DOHH2 (cell line): ENCODE measurements around the gene GBE1.

Experiments used
- H3F3A ChIP-seq: fragments of 200-600 bp; sonication (generic), shearing (Covaris generic); 2 replicates; pipeline ENCODE4 v1.6.0; 2016; ENCODE audit warnings: antibody characterized with exemption, mild to moderate bottlenecking; ENCODE audit not compliant: control insufficient read depth, insufficient read depth
- H3K27ac ChIP-seq: fragments of 200-600 bp; sonication (generic); 2 replicates; pipeline ENCODE4 v1.5.1; 2014; ENCODE audit warnings: low read depth, mild to moderate bottlenecking, low read length, moderate library complexity
- H3K27me3 ChIP-seq: fragments of 200-600 bp; sonication (generic); 2 replicates; pipeline ENCODE4 v1.6.1; 2014; ENCODE audit warnings: mild to moderate bottlenecking, low read length, mixed read lengths; ENCODE audit not compliant: control insufficient read depth
- H3K36me3 ChIP-seq: fragments of 200-600 bp; sonication (generic); 2 replicates; pipeline ENCODE4 v1.6.1; 2014; ENCODE audit warnings: mild to moderate bottlenecking, low read length, moderate library complexity, mixed read lengths; ENCODE audit not compliant: control insufficient read depth
- H3K4me1 ChIP-seq: fragments of 200-600 bp; sonication (generic); 2 replicates; pipeline ENCODE4 v1.6.1; 2014; ENCODE audit warnings: mild to moderate bottlenecking, low read length, mixed read lengths; ENCODE audit not compliant: control insufficient read depth
- H3K4me2 ChIP-seq: fragments of 200-600 bp; sonication (generic); 2 replicates; pipeline ENCODE4 v1.6.0; 2014; ENCODE audit warnings: mild to moderate bottlenecking, low read length, moderate library complexity
- H3K4me3 ChIP-seq: fragments of 200-600 bp; sonication (generic); 2 replicates; pipeline ENCODE4 v1.5.1; 2014; ENCODE audit warnings: mild to moderate bottlenecking, low read length, mixed read lengths
- H3K79me2 ChIP-seq: fragments of 200-600 bp; sonication (generic); 2 replicates; pipeline ENCODE4 v1.6.1; 2014; ENCODE audit warnings: mild to moderate bottlenecking, low read length, mixed read lengths; ENCODE audit not compliant: control insufficient read depth
- H3K9me2 ChIP-seq: fragments of 200-600 bp; sonication (generic); replicated peaks from 2 replicates; pipeline ENCODE4 v1.6.1; 2014; ENCODE audit warnings: mild to moderate bottlenecking, low read length, mixed read lengths; ENCODE audit not compliant: control insufficient read depth
- H3K9me3 ChIP-seq: fragments of 200-600 bp; sonication (generic); 2 replicates; pipeline ENCODE4 v1.6.1; 2014; ENCODE audit warnings: antibody characterized with exemption, low read length, mixed read lengths; ENCODE audit not compliant: control insufficient read depth, insufficient read depth
- H4K20me1 ChIP-seq: fragments of 200-600 bp; sonication (generic); 2 replicates; pipeline ENCODE4 v1.6.0; 2014; ENCODE audit warnings: low read depth, mild to moderate bottlenecking, antibody characterized with exemption, low read length, moderate library complexity; ENCODE audit not compliant: control insufficient read depth, insufficient read depth
- EZH2phosphoT487 ChIP-seq: fragments of 200-600 bp; sonication (generic); IDR thresholded peaks from 2 replicates; pipeline ENCODE4 v1.6.1; 2017; ENCODE audit warnings: borderline replicate concordance, mild to moderate bottlenecking, antibody characterized with exemption, low read length, moderate library complexity, mixed read lengths
- TF ChIP-seq, protein P1 (sequence below): fragments of 200-600 bp; sonication (generic); IDR thresholded peaks from one replicate; pipeline ENCODE4 v1.5.1; 2014; ENCODE audit warnings: antibody characterized with exemption, mild to moderate bottlenecking, low read depth, low read length; ENCODE audit not compliant: poor library complexity, severe bottlenecking

GBE1 gene

DNA sequence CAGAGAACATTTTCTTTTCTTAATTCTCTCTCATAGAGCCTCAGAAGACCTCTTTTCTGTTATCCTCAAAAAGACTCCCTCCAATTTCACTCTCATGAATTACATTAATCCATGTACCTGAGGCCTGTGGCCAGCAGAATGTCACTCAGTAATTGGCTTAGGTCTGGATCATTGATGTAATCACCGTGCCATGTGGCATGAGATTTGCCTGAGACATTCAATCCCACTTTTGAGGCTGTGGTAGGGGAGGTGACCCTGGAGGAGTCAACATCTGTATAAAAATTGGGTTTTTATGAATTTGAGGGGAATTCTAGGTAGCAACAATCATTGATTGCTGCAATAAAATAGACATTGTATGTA is 295.3 kb downstream of the GBE1 start:
- Histone ChIP-seq H3K27ac (no peak overlapping the region), H3K79me2 (no peaks in the 10 kb centered on the region), H3K9me2 (no peaks in the 10 kb centered on the region), H3K4me1 (no peaks in the 10 kb centered on the region), H3K27me3 (no peaks in the 10 kb centered on the region), H4K20me1 (no peaks in the 10 kb centered on the region), H3K36me3 (no peaks in the 10 kb centered on the region), H3K4me3 (no peak overlapping the region), H3K9me3 (no peaks in the 10 kb centered on the region), H3F3A (no peaks in the 10 kb centered on the region), H3K4me2 (no peak overlapping the region)
- no peak for TF ChIP-seq EZH2phosphoT487
- TF ChIP-seq, protein P1, sequence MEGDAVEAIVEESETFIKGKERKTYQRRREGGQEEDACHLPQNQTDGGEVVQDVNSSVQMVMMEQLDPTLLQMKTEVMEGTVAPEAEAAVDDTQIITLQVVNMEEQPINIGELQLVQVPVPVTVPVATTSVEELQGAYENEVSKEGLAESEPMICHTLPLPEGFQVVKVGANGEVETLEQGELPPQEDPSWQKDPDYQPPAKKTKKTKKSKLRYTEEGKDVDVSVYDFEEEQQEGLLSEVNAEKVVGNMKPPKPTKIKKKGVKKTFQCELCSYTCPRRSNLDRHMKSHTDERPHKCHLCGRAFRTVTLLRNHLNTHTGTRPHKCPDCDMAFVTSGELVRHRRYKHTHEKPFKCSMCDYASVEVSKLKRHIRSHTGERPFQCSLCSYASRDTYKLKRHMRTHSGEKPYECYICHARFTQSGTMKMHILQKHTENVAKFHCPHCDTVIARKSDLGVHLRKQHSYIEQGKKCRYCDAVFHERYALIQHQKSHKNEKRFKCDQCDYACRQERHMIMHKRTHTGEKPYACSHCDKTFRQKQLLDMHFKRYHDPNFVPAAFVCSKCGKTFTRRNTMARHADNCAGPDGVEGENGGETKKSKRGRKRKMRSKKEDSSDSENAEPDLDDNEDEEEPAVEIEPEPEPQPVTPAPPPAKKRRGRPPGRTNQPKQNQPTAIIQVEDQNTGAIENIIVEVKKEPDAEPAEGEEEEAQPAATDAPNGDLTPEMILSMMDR, result no peak

DNA sequence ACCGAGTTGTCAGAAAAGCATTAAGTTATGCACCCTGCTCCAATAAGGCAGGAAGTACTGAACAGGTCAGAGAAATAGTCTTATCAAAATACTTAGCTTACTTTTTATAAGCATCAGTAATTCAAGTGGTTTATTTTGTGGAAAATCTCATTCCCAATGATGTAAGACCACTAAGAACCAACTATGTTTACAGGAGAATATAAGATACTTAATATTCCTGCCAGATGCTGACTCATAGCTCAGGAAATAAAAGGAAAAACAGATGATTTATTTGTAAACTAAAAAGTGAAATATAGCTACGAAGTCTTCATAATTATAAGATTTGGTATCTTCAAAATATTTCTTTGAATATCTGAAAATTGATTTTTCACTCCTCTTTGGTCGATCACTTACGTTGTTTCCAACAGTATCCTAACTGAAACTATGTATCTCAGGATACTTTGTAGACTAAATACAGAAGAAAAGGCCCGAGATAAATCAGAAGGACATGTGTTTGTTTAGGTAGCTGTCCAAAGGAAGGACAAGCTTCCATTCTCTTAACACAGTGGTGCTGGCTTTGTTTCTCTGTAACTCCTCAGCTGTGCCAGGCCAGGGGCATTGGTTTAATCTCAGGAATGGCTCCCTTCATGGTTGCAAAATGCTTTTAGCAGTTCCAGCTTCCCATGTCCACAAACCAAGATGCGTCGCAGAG is 295.8 kb downstream of the GBE1 start:
- Histone ChIP-seq H3K79me2 (no peaks in the 10 kb centered on the region), H3F3A (no peaks in the 10 kb centered on the region), H3K9me3 (no peaks in the 10 kb centered on the region), H3K27me3 (no peaks in the 10 kb centered on the region), H3K4me1 (no peaks in the 10 kb centered on the region), H3K4me3 (no peak overlapping the region), H3K4me2 (no peak overlapping the region), H3K27ac (no peak overlapping the region), H4K20me1 (no peaks in the 10 kb centered on the region), H3K36me3 (no peaks in the 10 kb centered on the region), H3K9me2 (no peaks in the 10 kb centered on the region)
- TF ChIP-seq, protein P1, result no peak
- TF ChIP-seq EZH2phosphoT487, result no peak

DNA sequence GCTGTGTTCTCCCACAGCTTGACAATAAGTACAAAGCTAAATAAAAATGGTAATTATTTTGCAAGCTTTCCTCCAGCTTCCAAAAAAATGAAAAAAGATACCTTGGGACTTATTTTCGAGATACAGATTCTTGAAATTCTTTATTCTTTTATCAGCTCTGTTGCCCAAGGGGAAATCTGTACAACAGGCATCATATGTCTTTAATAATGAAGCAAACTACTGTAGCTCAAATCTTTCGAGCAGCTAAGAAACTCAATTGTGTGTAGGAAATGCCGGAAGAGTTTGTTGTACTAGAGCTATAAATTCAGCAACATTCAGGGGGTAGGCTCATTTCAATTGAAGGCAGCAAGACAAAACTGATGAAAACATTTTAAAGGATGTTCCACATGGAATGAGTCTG is 297.7 kb downstream of the GBE1 start:
- Histone ChIP-seq H3K9me2 (no peaks in the 10 kb centered on the region), H4K20me1 (no peaks in the 10 kb centered on the region), H3K27me3 (no peaks in the 10 kb centered on the region), H3F3A (no peaks in the 10 kb centered on the region), H3K27ac (no peak overlapping the region), H3K4me2 (no peak overlapping the region), H3K4me1 (no peaks in the 10 kb centered on the region), H3K36me3 (no peaks in the 10 kb centered on the region), H3K9me3 (no peaks in the 10 kb centered on the region), H3K79me2 (no peaks in the 10 kb centered on the region), H3K4me3 (no peak overlapping the region)
- TF ChIP-seq EZH2phosphoT487, result no peak
- TF ChIP-seq, protein P1, result no peak
